ENCODE data around the gene COX6A2.

DNA sequence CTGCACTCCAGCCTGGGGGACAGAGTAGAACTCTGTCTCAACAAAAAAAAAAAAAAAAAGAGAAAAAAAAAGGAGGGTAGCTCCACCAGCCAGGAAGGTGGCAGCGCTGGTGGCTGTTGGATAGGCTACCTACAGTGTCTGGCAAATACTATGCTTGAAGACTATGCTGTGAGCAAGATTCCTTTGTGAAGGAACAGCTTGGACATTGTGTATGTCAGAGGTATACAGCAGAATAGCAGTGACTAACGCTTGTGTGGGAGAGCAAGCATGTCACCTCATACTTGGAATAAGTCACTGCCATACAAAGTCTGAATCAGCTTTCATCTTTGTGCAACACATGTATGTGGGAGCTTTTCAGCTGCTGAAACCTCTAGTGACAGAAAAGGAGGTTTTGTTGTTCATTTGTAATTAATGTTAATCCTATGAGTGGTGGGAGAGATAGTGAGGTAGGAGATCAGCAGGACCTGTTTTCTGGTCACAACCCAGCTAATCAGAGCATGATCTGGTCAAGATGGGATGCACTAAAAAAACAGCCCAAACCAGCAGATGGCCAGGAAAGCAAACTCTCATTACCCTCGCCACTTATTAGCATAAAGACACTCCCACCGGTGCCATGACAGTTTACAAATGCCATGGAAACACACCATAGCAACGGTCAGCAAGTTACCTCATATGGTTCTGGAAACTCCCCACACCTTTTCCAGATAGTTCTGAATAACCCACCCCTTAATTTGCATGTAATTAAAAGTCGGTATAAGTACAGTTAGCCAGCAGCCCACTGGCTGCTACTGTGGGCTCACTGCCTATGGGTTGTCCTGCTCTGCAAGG is 41.8 kb downstream of the COX6A2 start:
- TF ChIP-seq, protein P1, sequence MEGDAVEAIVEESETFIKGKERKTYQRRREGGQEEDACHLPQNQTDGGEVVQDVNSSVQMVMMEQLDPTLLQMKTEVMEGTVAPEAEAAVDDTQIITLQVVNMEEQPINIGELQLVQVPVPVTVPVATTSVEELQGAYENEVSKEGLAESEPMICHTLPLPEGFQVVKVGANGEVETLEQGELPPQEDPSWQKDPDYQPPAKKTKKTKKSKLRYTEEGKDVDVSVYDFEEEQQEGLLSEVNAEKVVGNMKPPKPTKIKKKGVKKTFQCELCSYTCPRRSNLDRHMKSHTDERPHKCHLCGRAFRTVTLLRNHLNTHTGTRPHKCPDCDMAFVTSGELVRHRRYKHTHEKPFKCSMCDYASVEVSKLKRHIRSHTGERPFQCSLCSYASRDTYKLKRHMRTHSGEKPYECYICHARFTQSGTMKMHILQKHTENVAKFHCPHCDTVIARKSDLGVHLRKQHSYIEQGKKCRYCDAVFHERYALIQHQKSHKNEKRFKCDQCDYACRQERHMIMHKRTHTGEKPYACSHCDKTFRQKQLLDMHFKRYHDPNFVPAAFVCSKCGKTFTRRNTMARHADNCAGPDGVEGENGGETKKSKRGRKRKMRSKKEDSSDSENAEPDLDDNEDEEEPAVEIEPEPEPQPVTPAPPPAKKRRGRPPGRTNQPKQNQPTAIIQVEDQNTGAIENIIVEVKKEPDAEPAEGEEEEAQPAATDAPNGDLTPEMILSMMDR (IDR thresholded peaks at IDR 0.05): no peak
- no peak for TF ChIP-seq POLR2A (IDR thresholded peaks at IDR 0.05)

Measured in adrenal gland (tissue), 5 donors.